ENCODE measurements around the gene WWC1. TPM values are rescaled to one million over a fixed set of nuclear protein-coding genes. Genes with fewer than 3 reads are reported as not detected.

The WWC1 gene
- total RNA-seq, 1 donor from 2014 or later = 0.51 TPM

GRCh38 chr5:168378741-168379140 is 87.3 kb downstream of the WWC1 start:
- no peak for DNase-seq (ENCODE audit: low spot score)
- intact Hi-C loops (cut with DNase I) = no loop called here

DNA sequence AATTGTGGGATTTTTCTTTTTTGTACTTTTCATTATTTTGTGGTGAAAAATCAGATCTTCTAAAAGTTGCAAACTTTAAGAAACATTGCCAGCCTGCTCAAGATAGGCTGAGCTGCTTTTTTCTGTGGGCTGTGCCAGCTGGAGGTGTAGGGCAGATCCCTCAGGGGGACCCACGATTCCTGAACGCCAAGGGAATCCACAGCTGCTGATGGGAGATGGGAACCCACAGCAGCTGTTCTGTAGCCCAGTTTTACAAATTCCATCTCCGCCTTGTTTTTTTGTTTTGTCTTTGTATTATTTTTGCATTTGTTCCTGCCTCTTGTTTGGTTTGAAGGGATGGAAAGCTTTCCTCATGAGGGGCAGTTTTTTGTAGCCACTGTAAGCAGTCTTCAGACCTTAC is 91.0 kb downstream of the WWC1 start:
- DNase-seq (ENCODE audit: low spot score) = no peak
- intact Hi-C loops (cut with DNase I) = no loop called here

- intact Hi-C loops (cut with DNase I) = no loop called here
- no peak for DNase-seq (ENCODE audit: low spot score)
These were observed 99.0 kb downstream of the WWC1 start for GRCh38 chr5:168390491-168390890.

DNA sequence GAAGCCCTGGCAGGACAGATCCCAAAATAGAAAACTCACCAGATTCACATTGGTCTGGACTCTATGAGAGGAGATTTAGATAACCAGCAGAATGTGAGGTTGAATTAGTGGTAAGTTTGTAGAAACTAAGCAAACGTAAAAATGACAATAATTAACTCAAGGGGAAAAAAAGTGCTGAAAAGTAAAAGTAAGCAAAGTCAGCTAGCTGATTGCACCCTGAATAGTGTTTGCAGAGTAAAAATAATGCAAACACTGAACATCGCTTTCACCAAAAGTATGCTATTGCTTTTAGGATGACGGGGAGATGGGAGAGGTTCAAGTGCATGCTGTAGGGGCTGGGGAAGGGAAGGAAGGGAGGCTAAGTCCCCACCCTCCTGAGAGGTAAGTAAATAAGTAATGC is 102.3 kb downstream of the WWC1 start:
- DNase-seq (ENCODE audit: low spot score) = no peak
- intact Hi-C loops (cut with DNase I) = no loop called here

- intact Hi-C loops (cut with DNase I) = no loop called here
- DNase-seq (ENCODE audit: low spot score) = no peak
These were observed 109.2 kb downstream of the WWC1 start for GRCh38 chr5:168400429-168401220.

DNA sequence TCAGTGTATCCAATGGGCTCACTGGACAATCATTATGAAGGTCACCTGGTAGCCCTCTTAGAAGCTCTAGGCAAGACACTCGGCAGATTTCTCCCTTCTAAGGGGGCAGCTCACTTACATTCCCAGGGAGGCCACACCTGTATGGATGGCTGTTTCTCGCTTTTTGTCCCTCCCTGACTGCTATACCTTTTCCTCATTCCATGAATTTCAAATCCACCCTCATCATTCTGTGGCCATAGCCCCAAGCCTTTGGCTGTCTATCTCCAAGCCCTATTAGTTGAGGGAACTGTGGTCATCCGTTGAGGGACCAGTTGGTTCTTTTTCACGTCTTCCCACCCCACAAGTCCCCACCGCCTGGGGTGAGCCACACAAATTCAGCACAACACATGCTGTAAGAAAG is 109.8 kb downstream of the WWC1 start:
- intact Hi-C loops (cut with DNase I) = no loop called here
- DNase-seq (ENCODE audit: low spot score) = no peak

DNA sequence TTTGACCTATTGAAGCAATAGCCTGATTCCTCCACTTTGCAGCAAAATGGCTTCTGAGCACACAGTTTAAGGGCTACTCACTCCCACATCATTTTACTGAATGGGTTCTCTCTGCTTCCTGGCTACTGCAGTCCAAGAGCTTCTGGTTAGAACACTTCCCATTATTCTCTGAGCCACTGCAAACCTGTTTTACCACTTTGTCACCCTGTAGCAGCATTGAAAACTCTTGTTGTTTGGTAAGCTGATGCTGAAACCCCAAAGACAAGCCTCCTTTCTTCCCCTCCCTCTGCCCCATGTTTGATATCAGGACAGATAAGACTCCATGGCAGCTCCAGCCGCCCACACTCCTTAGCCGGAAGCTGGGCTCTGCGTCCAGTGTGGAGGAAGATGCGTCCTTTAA is 110.4 kb downstream of the WWC1 start:
- intact Hi-C loops (cut with DNase I) = no loop called here
- no peak for DNase-seq (ENCODE audit: low spot score)

DNA sequence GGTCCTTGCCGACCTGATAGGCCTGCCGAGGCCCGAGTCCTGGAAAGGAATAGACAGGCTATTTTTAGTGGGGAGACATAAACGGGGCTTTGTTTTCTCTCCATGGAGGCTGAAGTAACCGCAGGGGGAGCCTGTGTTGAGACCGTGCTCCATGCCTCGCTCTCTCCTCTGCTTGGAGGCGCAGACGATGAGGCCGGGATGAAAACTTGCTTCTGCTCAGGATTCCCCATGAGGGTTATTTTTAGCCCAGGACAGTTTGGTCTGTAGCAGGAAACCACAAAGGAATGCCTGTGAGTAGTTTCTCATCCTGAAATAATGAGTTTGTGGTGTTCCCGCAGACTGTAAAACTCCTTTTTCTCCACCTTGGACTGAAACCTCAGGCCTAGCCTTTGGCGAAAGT is 112.9 kb downstream of the WWC1 start:
- intact Hi-C loops (cut with DNase I) = no loop called here

GRCh38 chr5:168407211-168407610 is 115.8 kb downstream of the WWC1 start:
- intact Hi-C loops (cut with DNase I) = no loop called here
- DNase-seq (ENCODE audit: low spot score) = no peak

More for the DNA sequence above, 112.9 kb downstream of the WWC1 start:
- no peak for DNase-seq (ENCODE audit: low spot score)

DNA sequence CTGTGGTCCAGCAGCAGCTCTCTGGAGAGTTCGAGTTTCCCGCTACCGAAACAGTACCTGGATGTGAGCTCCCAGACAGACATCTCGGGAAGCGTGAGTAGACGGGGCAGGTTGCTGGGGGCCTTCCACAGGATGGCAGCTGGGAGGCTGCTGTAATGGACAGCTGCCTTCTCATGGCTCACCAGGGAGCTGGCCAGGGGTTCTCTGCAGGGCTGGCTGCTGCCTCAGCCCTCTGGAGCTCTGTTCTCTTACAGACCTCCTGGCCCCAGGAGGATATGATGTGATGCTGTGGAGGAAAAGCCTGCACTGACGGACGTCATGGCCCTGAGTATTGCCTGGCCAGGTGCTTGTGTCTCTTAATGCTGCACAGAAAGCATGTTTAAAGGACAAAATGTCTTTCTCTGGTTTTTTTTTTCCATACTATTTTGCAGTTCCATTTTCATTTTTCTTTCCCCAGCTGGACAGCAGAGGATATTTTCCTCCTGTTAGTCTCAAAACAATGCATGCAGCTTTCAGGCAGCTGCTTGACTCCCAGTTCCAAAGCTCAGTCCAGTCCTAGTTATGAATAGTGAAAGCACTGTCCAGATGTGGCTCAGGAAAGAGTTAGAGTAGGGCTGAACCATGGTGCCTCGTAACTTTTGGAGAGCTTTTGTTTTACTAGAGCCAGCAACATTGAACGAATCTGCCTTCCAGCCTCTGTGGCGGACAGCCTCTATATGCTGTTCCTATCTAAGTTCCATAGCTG is 117.3 kb downstream of the WWC1 start:
- intact Hi-C loops (cut with DNase I) = no loop called here
- no peak for DNase-seq (ENCODE audit: low spot score)

DNA sequence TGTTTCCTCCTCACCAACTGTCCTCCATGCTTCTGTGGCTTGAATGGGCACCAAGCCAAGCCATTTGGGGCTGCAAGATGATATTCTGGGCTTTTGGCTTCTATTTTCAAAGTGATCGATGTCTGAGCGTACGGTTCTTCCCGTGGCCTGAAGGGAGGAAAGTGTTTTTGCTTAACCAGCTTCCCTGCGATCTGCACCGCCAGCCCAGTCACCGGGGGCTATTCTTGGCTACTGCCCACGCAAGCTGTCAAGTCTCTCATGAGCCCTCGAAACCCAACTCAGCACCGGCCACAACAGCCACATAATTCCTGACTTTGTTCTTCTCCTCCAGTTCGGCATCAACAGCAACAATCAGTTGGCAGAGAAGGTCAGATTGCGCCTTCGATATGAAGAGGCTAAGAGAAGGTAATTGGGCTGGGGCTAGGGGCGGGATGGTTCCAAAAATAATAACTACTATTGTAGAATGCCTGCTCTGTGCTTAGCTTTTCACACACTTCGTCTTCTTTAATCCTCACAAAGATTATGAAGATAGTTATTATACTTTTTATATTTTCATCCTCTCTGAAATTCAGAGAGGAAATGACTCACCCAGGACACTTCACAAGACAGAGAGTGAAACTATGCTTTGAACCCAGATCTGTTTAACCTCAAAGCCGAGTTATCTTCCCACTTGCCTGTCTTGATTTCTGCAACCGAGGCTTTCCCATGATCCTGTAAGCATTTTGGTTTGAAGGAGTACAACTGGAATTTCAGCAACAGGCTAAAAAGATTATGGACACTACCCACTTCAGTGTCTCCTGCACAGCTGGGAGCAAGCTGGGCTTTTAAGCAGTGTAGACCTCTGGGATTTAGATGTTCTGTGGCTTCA is 118.4 kb downstream of the WWC1 start:
- intact Hi-C loops (cut with DNase I) = no loop called here
- DNase-seq (ENCODE audit: low spot score) = no peak

GRCh38 chr5:168411871-168412270 is 120.4 kb downstream of the WWC1 start:
- intact Hi-C loops (cut with DNase I) = no loop called here

DNA sequence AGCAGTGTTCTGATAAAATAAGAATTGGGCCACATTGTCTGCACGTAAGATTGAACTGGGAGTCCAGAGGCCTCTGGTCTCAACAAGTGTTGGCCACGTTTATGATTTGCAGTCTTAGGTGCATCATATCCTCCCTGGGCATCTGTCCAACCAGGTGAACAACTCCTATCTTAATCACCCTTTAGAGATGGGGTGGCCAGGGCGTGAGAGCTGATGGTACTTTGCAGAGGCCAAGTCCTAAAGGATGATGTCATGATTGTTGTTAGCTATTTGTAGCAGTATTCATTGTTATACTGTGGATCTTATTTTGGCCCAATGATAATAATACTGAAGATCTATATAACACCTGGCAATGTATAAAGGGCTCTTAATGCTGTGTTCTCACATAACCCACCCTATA is 121.6 kb downstream of the WWC1 start:
- intact Hi-C loops (cut with DNase I) = no loop called here

More at GRCh38 chr5:168411871-168412270, 120.4 kb downstream of the WWC1 start:
- DNase-seq (ENCODE audit: low spot score) = no peak

DNA sequence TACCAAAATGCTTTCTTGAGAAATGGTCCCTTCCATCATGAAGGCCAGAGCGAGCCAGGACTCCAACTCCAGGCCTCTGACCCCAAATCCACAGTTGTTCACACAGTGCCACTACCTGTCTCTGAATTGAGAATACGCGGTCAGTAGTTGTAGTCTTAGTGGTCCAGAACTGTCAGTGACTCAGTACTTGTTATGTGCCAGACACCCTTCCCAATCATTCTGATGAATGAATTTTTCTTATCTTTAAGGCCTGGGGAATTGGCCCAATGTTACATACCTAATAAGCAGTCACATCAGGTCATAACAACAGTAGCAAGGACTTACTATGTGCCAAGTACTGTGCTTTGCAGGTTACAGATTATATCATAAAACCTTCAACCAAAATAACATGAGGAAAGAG is 122.2 kb downstream of the WWC1 start:
- DNase-seq (ENCODE audit: low spot score) = no peak
- intact Hi-C loops (cut with DNase I) = no loop called here

More for the DNA sequence above, 121.6 kb downstream of the WWC1 start:
- DNase-seq (ENCODE audit: low spot score) = no peak

DNA sequence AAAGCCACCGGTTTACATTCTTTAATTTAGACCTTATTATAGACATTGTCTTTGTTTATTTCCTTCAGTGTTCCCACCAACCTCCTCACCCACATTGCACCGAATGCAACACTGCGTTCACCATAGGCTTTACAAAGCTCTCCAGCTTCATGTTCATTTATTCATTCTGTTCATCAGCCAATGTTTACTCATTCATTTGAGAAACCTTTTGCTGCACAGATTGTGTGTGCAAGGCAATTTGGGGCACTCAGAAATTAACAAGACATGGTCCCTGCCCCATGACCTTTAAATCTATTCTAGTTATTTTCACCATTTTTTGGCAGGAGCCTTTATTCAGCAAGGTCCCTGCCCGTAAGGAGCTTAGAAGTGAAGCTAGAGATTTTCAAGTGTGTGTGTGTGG is 124.0 kb downstream of the WWC1 start:
- intact Hi-C loops (cut with DNase I) = no loop called here

DNA sequence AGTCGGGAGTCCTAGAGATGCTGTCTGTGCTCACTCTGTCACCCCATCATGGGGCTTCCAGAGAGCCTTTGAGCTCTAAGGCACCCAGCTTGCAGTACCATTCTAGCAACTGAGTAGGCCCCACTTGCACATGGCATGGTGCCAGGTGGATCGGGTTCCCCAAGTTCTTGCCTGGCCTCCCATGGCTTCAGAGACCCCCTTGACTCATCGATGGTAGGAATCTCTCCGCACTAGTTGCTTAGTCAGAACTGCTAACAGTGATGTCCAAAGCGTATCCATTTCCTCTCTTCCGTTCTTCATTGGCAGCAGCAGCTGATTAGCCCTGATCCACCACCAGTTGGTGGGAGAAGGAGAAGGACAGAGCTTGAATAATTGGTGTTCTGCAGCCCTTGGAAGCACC is 124.5 kb downstream of the WWC1 start:
- no peak for DNase-seq (ENCODE audit: low spot score)
- intact Hi-C loops (cut with DNase I) = no loop called here

More for the DNA sequence above, 124.0 kb downstream of the WWC1 start:
- no peak for DNase-seq (ENCODE audit: low spot score)

DNA sequence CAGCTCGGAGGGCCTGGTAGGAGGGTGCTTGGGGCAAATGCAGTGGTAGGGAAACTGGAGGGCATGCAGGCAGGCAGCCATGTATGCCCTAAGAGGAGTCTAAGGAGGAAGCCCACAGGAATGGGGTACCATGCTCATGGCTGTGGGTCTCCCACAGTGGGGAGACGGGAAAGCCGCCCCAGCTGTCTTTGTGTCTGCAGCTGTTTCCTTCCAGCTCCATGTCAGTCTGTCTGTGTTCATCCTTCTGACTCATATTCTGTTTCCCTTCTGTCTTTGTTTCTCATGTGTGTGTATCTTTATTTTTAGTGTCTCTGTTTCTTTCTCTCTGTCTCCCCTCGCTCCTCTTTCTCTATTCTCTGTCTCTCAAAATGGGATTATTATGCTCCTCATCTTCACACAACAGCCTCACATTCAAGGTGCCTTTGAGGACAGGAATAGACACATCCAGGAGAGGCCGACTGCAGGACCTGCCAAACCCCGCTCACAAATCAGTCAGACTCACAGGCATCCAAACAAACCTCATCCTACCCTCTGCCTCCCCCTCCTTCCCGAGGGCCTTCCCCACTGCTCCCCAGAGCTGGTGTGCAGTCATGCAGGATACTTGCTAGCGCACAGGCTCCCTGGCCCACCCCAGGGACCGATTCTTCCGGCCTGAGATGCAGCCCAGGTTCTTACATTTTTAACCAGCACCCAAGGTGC is 126.4 kb downstream of the WWC1 start:
- intact Hi-C loops (cut with DNase I) = no loop called here
- no peak for DNase-seq (ENCODE audit: low spot score)

- DNase-seq (ENCODE audit: low spot score) = no peak
- intact Hi-C loops (cut with DNase I) = no loop called here
These were observed 129.0 kb downstream of the WWC1 start for GRCh38 chr5:168420461-168420860.

DNA sequence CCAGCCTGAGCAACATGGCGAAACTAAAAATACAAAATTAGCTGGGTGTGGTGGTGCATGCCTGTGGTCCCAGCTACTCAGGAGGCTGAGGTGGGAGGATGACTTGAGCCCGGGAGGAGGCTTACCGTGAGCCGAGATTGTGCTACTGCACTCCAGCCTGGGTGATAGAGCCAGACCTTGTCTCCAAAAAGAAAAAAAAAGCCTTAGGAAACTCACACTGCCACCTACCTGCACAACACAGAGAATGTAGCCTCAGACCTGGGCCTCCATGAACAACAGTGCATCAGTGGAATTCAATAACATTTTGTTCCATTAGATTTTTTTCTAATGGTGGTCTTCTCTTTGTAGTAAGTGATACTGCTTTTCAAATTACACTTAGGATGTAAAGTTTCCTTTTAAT is 131.0 kb downstream of the WWC1 start:
- no peak for DNase-seq (ENCODE audit: low spot score)
- intact Hi-C loops (cut with DNase I) = no loop called here

- DNase-seq (ENCODE audit: low spot score) = no peak
- intact Hi-C loops (cut with DNase I) = no loop called here
These were observed 132.0 kb downstream of the WWC1 start for GRCh38 chr5:168423478-168423877.

Measured in cardiac septum (tissue), 1 donor.